GM23248 (cell line): Measurements from ENCODE around the gene COX8A. TPM values are rescaled to one million over a fixed set of nuclear protein-coding genes. Genes with fewer than 3 reads are reported as not detected.

Experiments used
- DNase-seq: peaks from one replicate; pipeline ENCODE4 v3.0.0-alpha.2; 2015
- H2AFZ ChIP-seq: fragments of 200-600 bp; sonication (generic); 2 replicates; pipeline ENCODE4 v1.6.1; 2016; ENCODE audit warnings: antibody characterized with exemption
- H3F3A ChIP-seq: fragments of 200-600 bp; sonication (generic); 2 replicates; pipeline ENCODE4 v1.6.1; 2016; ENCODE audit warnings: mild to moderate bottlenecking, antibody characterized with exemption, mixed run types; ENCODE audit not compliant: insufficient read depth
- H3K27ac ChIP-seq: fragments of 200-600 bp; sonication (generic); 2 replicates; pipeline ENCODE4 v1.5.1; 2016; ENCODE audit warnings: mild to moderate bottlenecking
- H3K27me3 ChIP-seq: fragments of 200-600 bp; sonication (generic); replicated peaks from 2 replicates; pipeline ENCODE4 v1.6.1; 2016; ENCODE audit warnings: mild to moderate bottlenecking; ENCODE audit not compliant: insufficient read depth
- H3K36me3 ChIP-seq: fragments of 200-600 bp; sonication (generic); 2 replicates; pipeline ENCODE4 v1.6.1; 2016; ENCODE audit warnings: low read depth, mild to moderate bottlenecking
- H3K4me1 ChIP-seq: fragments of 200-600 bp; sonication (generic); 2 replicates; pipeline ENCODE4 v1.6.1; 2016; ENCODE audit warnings: mild to moderate bottlenecking; ENCODE audit not compliant: insufficient read depth
- H3K4me2 ChIP-seq: fragments of 200-600 bp; sonication (generic); one replicate; pipeline ENCODE4 v1.6.1; 2016; ENCODE audit warnings: mild to moderate bottlenecking; ENCODE audit not compliant: unreplicated experiment
- H3K4me3 ChIP-seq: fragments of 200-600 bp; sonication (generic); 2 replicates; pipeline ENCODE4 v1.5.1; 2016; ENCODE audit warnings: mild to moderate bottlenecking
- H3K79me2 ChIP-seq: fragments of 200-600 bp; sonication (generic); 2 replicates; pipeline ENCODE4 v1.6.1; 2016; ENCODE audit warnings: mild to moderate bottlenecking; ENCODE audit not compliant: insufficient read depth
- H3K9ac ChIP-seq: fragments of 200-600 bp; sonication (generic); 2 replicates; pipeline ENCODE4 v1.6.1; 2016; ENCODE audit warnings: mild to moderate bottlenecking
- H3K9me2 ChIP-seq: fragments of 200-600 bp; sonication (generic); 2 replicates; pipeline ENCODE4 v1.6.1; 2016; ENCODE audit warnings: mixed run types, mild to moderate bottlenecking, moderate library complexity; ENCODE audit not compliant: insufficient read depth
- H3K9me3 ChIP-seq: fragments of 200-600 bp; sonication (generic); one replicate; pipeline ENCODE4 v1.6.1; 2017; ENCODE audit warnings: low read depth
- H4K20me1 ChIP-seq: fragments of 200-600 bp; sonication (generic); 2 replicates; pipeline ENCODE4 v1.6.0; 2016; ENCODE audit not compliant: insufficient read depth
- EZH2 ChIP-seq: fragments of 200-600 bp; sonication (generic); IDR thresholded peaks from 2 replicates; pipeline ENCODE4 v1.6.1; 2018; ENCODE audit warnings: antibody characterized with exemption, mild to moderate bottlenecking; ENCODE audit not compliant: insufficient read depth, poor library complexity, severe bottlenecking
- EZH2phosphoT487 ChIP-seq: fragments of 200-600 bp; sonication (generic); IDR thresholded peaks from 2 replicates; pipeline ENCODE4 v1.6.1; 2018; ENCODE audit warnings: antibody characterized with exemption, moderate library complexity, mild to moderate bottlenecking, low read depth; ENCODE audit not compliant: insufficient read depth
- WGBS, 2 experiments: methylation state at CpG; one replicate each; pipeline ENCODE4 v1.1.6; 2015 to 2017; ENCODE audit warnings: low lambda C conversion rate in 2 of 2, low coverage in 1 of 2; ENCODE audit errors: missing lambda C conversion rate in 2 of 2; 5-methylcytosine and 5-hydroxymethylcytosine counted together
- in situ Hi-C: fragments of 300-500 bp; cut with MboI; formaldehyde crosslinking; loops from 2 replicates; pipeline ENCODE4 v1.15.0; 2020
- polyA plus RNA-seq: library from polyadenylated mRNA; unstranded; fragments of >200 nt; fragmentation: Nextera tagmentation; extraction: Ambion mirVana; gene quantifications from 2 replicates; pipeline ENCODE4 v1.2.1, GENCODE V29; 2016
- total RNA-seq: library from RNA; depleted of rRNA; stranded (reverse); fragments of >200 nt; shearing (Covaris generic); gene quantifications from 2 replicates; pipeline ENCODE4 v1.2.3, GENCODE V29; 2014; rRNA removed

Gene COX8A
- 358 and 388 TPM in 2 replicates for total RNA-seq
- 397 and 417 TPM in 2 replicates for polyA plus RNA-seq

GRCh38 chr11:63974259-63975143 lies at the start of gene COX8A:
COX8A (plus strand) TSS chr11:63974620; CDS start chr11:63974681, 61 bp downstream.
- Histone ChIP-seq H3K9me2 (no peaks in the 10 kb centered on the region), H3K27ac (peak within 1 kb of the TSS; percentile 90), H3K79me2 (peaks cover 51% of the 10 kb centered on the region), H3K9me3 (no peaks in the 10 kb centered on the region), H4K20me1 (no peaks in the 10 kb centered on the region), H3K4me2 (peak within 1 kb of the TSS; percentile 85), H3F3A (no peaks in the 10 kb centered on the region), H3K4me3 (peak within 1 kb of the TSS; percentile 99), H3K36me3 (no peaks in the 10 kb centered on the region), H2AFZ (peak within 1 kb of the TSS; percentile 94), H3K9ac (peak within 1 kb of the TSS; percentile 95), H3K4me1 (peaks cover 14% of the 10 kb centered on the region), H3K27me3 (no peaks in the 10 kb centered on the region)
- in situ Hi-C loops, result no loop called here
- DNase-seq, result peak; percentile 100
- WGBS, 2 experiments, result 0 to 3% methylated on average over 64 to 67 of the region's 67 CpGs
- no peak for TF ChIP-seq EZH2
- TF ChIP-seq EZH2phosphoT487, result no peak

- Histone ChIP-seq H3K9me3 (no peaks in the 10 kb centered on the region), H3F3A (no peaks in the 10 kb centered on the region), H2AFZ (no peak overlapping the region), H3K79me2 (no peaks in the 10 kb centered on the region), H3K4me2 (no peak overlapping the region), H4K20me1 (no peaks in the 10 kb centered on the region), H3K27ac (no peak overlapping the region), H3K9ac (no peak overlapping the region), H3K9me2 (no peaks in the 10 kb centered on the region), H3K36me3 (no peaks in the 10 kb centered on the region), H3K4me1 (no peaks in the 10 kb centered on the region), H3K4me3 (no peak overlapping the region), H3K27me3 (no peaks in the 10 kb centered on the region)
- in situ Hi-C loops, result no loop called here
- 35 to 39% methylated on average over 5 of the region's 5 CpGs for WGBS, 2 experiments
- no peak for TF ChIP-seq EZH2
- no peak for TF ChIP-seq EZH2phosphoT487
- no peak for DNase-seq
These were observed 44.8 kb upstream of the COX8A start for GRCh38 chr11:63929616-63930015.

GRCh38 chr11:63931045-63931444 lies 43.4 kb upstream of the COX8A start:
- in situ Hi-C loops, result no loop called here
- no peak overlapping the region for H3K4me3 ChIP-seq
- no peaks in the 10 kb centered on the region for H3F3A ChIP-seq
- no peaks in the 10 kb centered on the region for H3K9me3 ChIP-seq
- no peaks in the 10 kb centered on the region for H3K4me1 ChIP-seq
- peak overlapping the region; percentile 41; the same call in 1 of the 2 replicates for H2AFZ ChIP-seq
- H4K20me1 ChIP-seq, result no peaks in the 10 kb centered on the region
- no peak overlapping the region for H3K27ac ChIP-seq
- no peaks in the 10 kb centered on the region for H3K9me2 ChIP-seq
- H3K36me3 ChIP-seq, result no peaks in the 10 kb centered on the region
- DNase-seq, result no peak
- no peak overlapping the region for H3K4me2 ChIP-seq
- TF ChIP-seq EZH2phosphoT487 (no peak), EZH2 (no peak)
- WGBS, 2 experiments, result 50 to 51% methylated on average over 6 of the region's 6 CpGs
- no peak overlapping the region for H3K9ac ChIP-seq
- H3K27me3 ChIP-seq, result no peaks in the 10 kb centered on the region
- H3K79me2 ChIP-seq, result no peaks in the 10 kb centered on the region

- no peaks in the 10 kb centered on the region for H3K4me1 ChIP-seq
These were observed 42.5 kb upstream of the COX8A start for GRCh38 chr11:63931876-63932275.

More at GRCh38 chr11:63931876-63932275, 42.5 kb upstream of the COX8A start:
- H3F3A ChIP-seq, result no peaks in the 10 kb centered on the region
- no peaks in the 10 kb centered on the region for H3K9me3 ChIP-seq
- no peak overlapping the region for H3K4me3 ChIP-seq
- DNase-seq, result no peak
- TF ChIP-seq EZH2, result no peak
- TF ChIP-seq EZH2phosphoT487, result no peak
- 54 to 58% methylated on average over 12 of the region's 12 CpGs for WGBS, 2 experiments
- H3K9me2 ChIP-seq, result no peaks in the 10 kb centered on the region
- in situ Hi-C loops, result no loop called here
- no peaks in the 10 kb centered on the region for H4K20me1 ChIP-seq
- H3K27ac ChIP-seq, result no peak overlapping the region
- no peak overlapping the region for H3K4me2 ChIP-seq
- no peaks in the 10 kb centered on the region for H3K79me2 ChIP-seq
- no peaks in the 10 kb centered on the region for H3K27me3 ChIP-seq
- no peak overlapping the region for H3K9ac ChIP-seq
- H2AFZ ChIP-seq, result no peak overlapping the region
- no peaks in the 10 kb centered on the region for H3K36me3 ChIP-seq
